Mucosa of gallbladder (tissue), 1 donor: Measurements from ENCODE around the gene CIRBP. TPM values are rescaled to one million over a fixed set of nuclear protein-coding genes. Genes with fewer than 3 reads are reported as not detected.

Experiments
- DNase-seq: peaks from one replicate; pipeline ENCODE4 v3.0.0-alpha.2; 2020; ENCODE audit warnings: low spot score
- total RNA-seq: library from RNA; stranded (reverse); gene quantifications from one replicate; pipeline ENCODE4 v1.2.1, GENCODE V29; 2021
- donor health status: DM: no; HTN: no; CAD: no.

Gene CIRBP
- total RNA-seq, 1 donor from 2014 or later = 382 TPM

- no peak for DNase-seq
Observed at GRCh38 chr19:1230783-1231489, 38.2 kb upstream of the CIRBP start.

GRCh38 chr19:1231729-1232637 is 37.1 kb upstream of the CIRBP start:
- DNase-seq = no peak

GRCh38 chr19:1232652-1233072 is 36.5 kb upstream of the CIRBP start:
- no peak for DNase-seq

GRCh38 chr19:1233115-1233667 is 35.9 kb upstream of the CIRBP start:
- no peak for DNase-seq

GRCh38 chr19:1234051-1234954 is 34.8 kb upstream of the CIRBP start:
- no peak for DNase-seq

GRCh38 chr19:1234955-1235380 is 34.2 kb upstream of the CIRBP start:
- no peak for DNase-seq

GRCh38 chr19:1235625-1236538 is 33.2 kb upstream of the CIRBP start:
- DNase-seq = no peak

GRCh38 chr19:1236576-1236975 is 32.6 kb upstream of the CIRBP start:
- DNase-seq = no peak

- no peak for DNase-seq
Observed at GRCh38 chr19:1237027-1237659, 32.0 kb upstream of the CIRBP start.

GRCh38 chr19:1237754-1238368 is 31.3 kb upstream of the CIRBP start, which contains the start of gene CBARP:
Gene CBARP (minus strand): TSS chr19:1238005. CDS start chr19:1236100, 1,905 bp downstream.
- DNase-seq = no peak

GRCh38 chr19:1238369-1239303 is 30.5 kb upstream of the CIRBP start:
- DNase-seq = no peak

- DNase-seq = no peak
Observed at GRCh38 chr19:1239420-1239795, 29.7 kb upstream of the CIRBP start.

- DNase-seq = peak; percentile 88
Observed at GRCh38 chr19:1239796-1240737, 29.1 kb upstream of the CIRBP start.

- DNase-seq = no peak
Observed at GRCh38 chr19:1240925-1241324, 28.2 kb upstream of the CIRBP start.

GRCh38 chr19:1241417-1242095 is 27.6 kb upstream of the CIRBP start, which contains the start of gene ATP5F1D:
Gene ATP5F1D (plus strand): TSS chr19:1241751. CDS start chr19:1241851, 100 bp downstream.
- peak; percentile 95 for DNase-seq
